HL-60 (cell line): ENCODE measurements around the gene ATXN2.

ENCODE experiments used
- CTCF ChIP-seq: IDR thresholded peaks from one replicate; pipeline ENCODE4 v1.5.1; 2011; ENCODE audit warnings: low read length, control low read depth, inconsistent platforms; ENCODE audit not compliant: insufficient read depth
- POLR2AphosphoS5 ChIP-seq: IDR thresholded peaks from 2 replicates; pipeline ENCODE4 v1.6.1; 2012; ENCODE audit warnings: low read depth
- REST ChIP-seq: IDR thresholded peaks from 2 replicates; pipeline ENCODE4 v1.6.1; 2012; ENCODE audit warnings: low read depth; ENCODE audit not compliant: insufficient replicate concordance

- TF ChIP-seq REST: no peak
- no peak for TF ChIP-seq CTCF
- TF ChIP-seq POLR2AphosphoS5: no peak
Measured at GRCh38 chr12:111411185-111411764, 187.8 kb downstream of the ATXN2 start.
